ENCODE measurements around the gene KIF21A.

Gene KIF21A

GRCh38 chr12:39467432-39467870 lies 24.5 kb upstream of the KIF21A start:
- DNase-seq (ENCODE audit: low read depth): peak; percentile 14
- no peak for TF ChIP-seq CTCF (conservative IDR thresholded peaks at IDR 0.05; ENCODE audit: low read depth, low read length)
- no peak overlapping the region for H3K4me3 ChIP-seq (ENCODE audit: low read depth, low read length)

- no peak for TF ChIP-seq CTCF (conservative IDR thresholded peaks at IDR 0.05; ENCODE audit: low read depth, low read length)
- no peak for DNase-seq (ENCODE audit: low read depth)
Measured at GRCh38 chr12:39464976-39465695, 22.2 kb upstream of the KIF21A start.

GRCh38 chr12:39461059-39461458 lies 18.1 kb upstream of the KIF21A start:
- DNase-seq (ENCODE audit: low read depth): no peak
- TF ChIP-seq CTCF (conservative IDR thresholded peaks at IDR 0.05; ENCODE audit: low read depth, low read length): no peak
- no peak overlapping the region for H3K4me3 ChIP-seq (ENCODE audit: low read depth, low read length)

More at GRCh38 chr12:39464976-39465695, 22.2 kb upstream of the KIF21A start:
- H3K4me3 ChIP-seq (ENCODE audit: low read depth, low read length): no peak overlapping the region

- TF ChIP-seq CTCF (conservative IDR thresholded peaks at IDR 0.05; ENCODE audit: low read depth, low read length): no peak
- no peak overlapping the region for H3K4me3 ChIP-seq (ENCODE audit: low read depth, low read length)
- DNase-seq (ENCODE audit: low read depth): no peak
Measured at GRCh38 chr12:39459027-39459434, 16.1 kb upstream of the KIF21A start.

GRCh38 chr12:39451977-39452376 lies 9.1 kb upstream of the KIF21A start:
- no peak for TF ChIP-seq CTCF (conservative IDR thresholded peaks at IDR 0.05; ENCODE audit: low read depth, low read length)
- H3K4me3 ChIP-seq (ENCODE audit: low read depth, low read length): no peak overlapping the region
- no peak for DNase-seq (ENCODE audit: low read depth)

- TF ChIP-seq CTCF (conservative IDR thresholded peaks at IDR 0.05; ENCODE audit: low read depth, low read length): no peak
- DNase-seq (ENCODE audit: low read depth): no peak
- no peak overlapping the region for H3K4me3 ChIP-seq (ENCODE audit: low read depth, low read length)
Measured at GRCh38 chr12:39448038-39448437, 5.1 kb upstream of the KIF21A start.

- H3K4me3 ChIP-seq (ENCODE audit: low read depth, low read length): no peak overlapping the region
- DNase-seq (ENCODE audit: low read depth): no peak
- no peak for TF ChIP-seq CTCF (conservative IDR thresholded peaks at IDR 0.05; ENCODE audit: low read depth, low read length)
Measured at GRCh38 chr12:39443929-39444209, 949 bp upstream of the KIF21A start.
